ENCODE measurements around the gene TNIK. TPM values are rescaled to one million over a fixed set of nuclear protein-coding genes. Genes with fewer than 3 reads are reported as not detected.

Gene TNIK
- total and polyA plus RNA-seq, 2 of the 4 experiments (the other 2 are of a cell fraction): 3.4 to 6.3 TPM

DNA sequence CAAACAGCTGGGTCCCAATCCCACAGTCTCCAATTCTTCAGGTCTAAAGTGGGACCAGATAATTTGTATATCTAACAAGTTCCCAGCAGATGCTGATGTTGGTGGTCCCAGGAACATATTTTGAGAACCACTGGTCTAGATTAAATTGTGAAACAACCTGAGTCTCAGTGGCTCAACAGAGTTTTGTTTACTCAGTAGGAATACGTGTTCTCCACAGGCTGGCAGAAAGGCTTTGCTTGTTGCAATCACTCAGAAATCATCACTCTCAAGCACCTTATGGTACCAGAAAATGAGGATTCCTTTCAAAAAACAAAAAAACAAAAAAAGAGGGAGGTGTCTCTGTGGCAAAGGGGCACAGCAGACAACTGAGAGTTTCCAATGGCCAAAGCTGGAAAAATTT is 118.0 kb downstream of the TNIK start:
- H3K9me3 ChIP-seq (ENCODE audit: control insufficient read depth, insufficient read depth, low read length): no peaks in the 10 kb centered on the region
- TF ChIP-seq BHLHE40 (IDR thresholded peaks at IDR 0.05; ENCODE audit: low read depth, low read length) (no peak), CHD1 (IDR thresholded peaks at IDR 0.05; ENCODE audit: low read depth, low read length) (no peak), CEBPB (IDR thresholded peaks at IDR 0.05; ENCODE audit: low read depth, low read length) (no peak), FOS (IDR thresholded peaks at IDR 0.05; ENCODE audit: low read depth, low read length) (no peak), MXI1 (IDR thresholded peaks at IDR 0.05; ENCODE audit: borderline replicate concordance, low read depth, low read length) (no peak), RCOR1 (IDR thresholded peaks at IDR 0.05; ENCODE audit: insufficient replicate concordance, low read length) (no peak), POLR2A (IDR thresholded peaks at IDR 0.05; ENCODE audit: low read depth, low read length) (no peak), MAFK (IDR thresholded peaks at IDR 0.05; ENCODE audit: low read depth, low read length) (no peak), MAZ (IDR thresholded peaks at IDR 0.05; ENCODE audit: borderline replicate concordance, low read depth, low read length) (no peak), NFE2L2 (IDR thresholded peaks at IDR 0.05; ENCODE audit: low read depth, low read length) (no peak), RFX5 (IDR thresholded peaks at IDR 0.05; ENCODE audit: low read depth, low read length) (no peak), RAD21 (IDR thresholded peaks at IDR 0.05; ENCODE audit: low read length) (no peak), SMC3 (IDR thresholded peaks at IDR 0.05; ENCODE audit: low read depth, low read length) (no peak)
- TF ChIP-seq, protein P1, sequence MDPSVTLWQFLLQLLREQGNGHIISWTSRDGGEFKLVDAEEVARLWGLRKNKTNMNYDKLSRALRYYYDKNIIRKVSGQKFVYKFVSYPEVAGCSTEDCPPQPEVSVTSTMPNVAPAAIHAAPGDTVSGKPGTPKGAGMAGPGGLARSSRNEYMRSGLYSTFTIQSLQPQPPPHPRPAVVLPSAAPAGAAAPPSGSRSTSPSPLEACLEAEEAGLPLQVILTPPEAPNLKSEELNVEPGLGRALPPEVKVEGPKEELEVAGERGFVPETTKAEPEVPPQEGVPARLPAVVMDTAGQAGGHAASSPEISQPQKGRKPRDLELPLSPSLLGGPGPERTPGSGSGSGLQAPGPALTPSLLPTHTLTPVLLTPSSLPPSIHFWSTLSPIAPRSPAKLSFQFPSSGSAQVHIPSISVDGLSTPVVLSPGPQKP (IDR thresholded peaks at IDR 0.05; ENCODE audit: borderline replicate concordance, low read depth, low read length): no peak
- TF ChIP-seq, protein P2, sequence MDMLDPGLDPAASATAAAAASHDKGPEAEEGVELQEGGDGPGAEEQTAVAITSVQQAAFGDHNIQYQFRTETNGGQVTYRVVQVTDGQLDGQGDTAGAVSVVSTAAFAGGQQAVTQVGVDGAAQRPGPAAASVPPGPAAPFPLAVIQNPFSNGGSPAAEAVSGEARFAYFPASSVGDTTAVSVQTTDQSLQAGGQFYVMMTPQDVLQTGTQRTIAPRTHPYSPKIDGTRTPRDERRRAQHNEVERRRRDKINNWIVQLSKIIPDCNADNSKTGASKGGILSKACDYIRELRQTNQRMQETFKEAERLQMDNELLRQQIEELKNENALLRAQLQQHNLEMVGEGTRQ (IDR thresholded peaks at IDR 0.05; ENCODE audit: low read depth, low read length): no peak
- TF ChIP-seq, protein P3, sequence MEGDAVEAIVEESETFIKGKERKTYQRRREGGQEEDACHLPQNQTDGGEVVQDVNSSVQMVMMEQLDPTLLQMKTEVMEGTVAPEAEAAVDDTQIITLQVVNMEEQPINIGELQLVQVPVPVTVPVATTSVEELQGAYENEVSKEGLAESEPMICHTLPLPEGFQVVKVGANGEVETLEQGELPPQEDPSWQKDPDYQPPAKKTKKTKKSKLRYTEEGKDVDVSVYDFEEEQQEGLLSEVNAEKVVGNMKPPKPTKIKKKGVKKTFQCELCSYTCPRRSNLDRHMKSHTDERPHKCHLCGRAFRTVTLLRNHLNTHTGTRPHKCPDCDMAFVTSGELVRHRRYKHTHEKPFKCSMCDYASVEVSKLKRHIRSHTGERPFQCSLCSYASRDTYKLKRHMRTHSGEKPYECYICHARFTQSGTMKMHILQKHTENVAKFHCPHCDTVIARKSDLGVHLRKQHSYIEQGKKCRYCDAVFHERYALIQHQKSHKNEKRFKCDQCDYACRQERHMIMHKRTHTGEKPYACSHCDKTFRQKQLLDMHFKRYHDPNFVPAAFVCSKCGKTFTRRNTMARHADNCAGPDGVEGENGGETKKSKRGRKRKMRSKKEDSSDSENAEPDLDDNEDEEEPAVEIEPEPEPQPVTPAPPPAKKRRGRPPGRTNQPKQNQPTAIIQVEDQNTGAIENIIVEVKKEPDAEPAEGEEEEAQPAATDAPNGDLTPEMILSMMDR (conservative IDR thresholded peaks at IDR 0.05; ENCODE audit: low read depth, low read length): no peak
- H2BK5ac ChIP-seq (ENCODE audit: low read depth, low read length, poor library complexity, severe bottlenecking): no peak overlapping the region
- ATAC-seq (ENCODE audit: low read depth) (no peak), DNase-seq (no peak)
- intact Hi-C loops (cut with micrococcal nuclease): no loop called here
- dilution Hi-C loops (cut with HindIII; ENCODE audit: low sequenced_read_pairs, unreplicated experiment): no loop called here
- H4K20me1 ChIP-seq (ENCODE audit: insufficient read depth, low read length): no peaks in the 10 kb centered on the region
- H3K4me2 ChIP-seq (ENCODE audit: low read depth, low read length): no peak overlapping the region
- H3K36me3 ChIP-seq (ENCODE audit: control insufficient read depth, insufficient read depth, low read length): no peaks in the 10 kb centered on the region
- no peak overlapping the region for H3K14ac ChIP-seq (replicated peaks; ENCODE audit: low read depth, low read length)
- H3K79me1 ChIP-seq (ENCODE audit: low read depth in 1 of 2, low read length in 2 of 2): no peaks in the 10 kb centered on the region
- no peak overlapping the region for H3K27ac ChIP-seq (ENCODE audit: insufficient read depth, low read length)
- no peak overlapping the region for H2BK120ac ChIP-seq (ENCODE audit: low read depth, low read length)
- no peak overlapping the region for H2BK15ac ChIP-seq (ENCODE audit: low read depth, low read length)
- H3K9ac ChIP-seq (ENCODE audit: low read depth, low read length): no peak overlapping the region
- no peak overlapping the region for H3K56ac ChIP-seq (ENCODE audit: extremely low read depth, insufficient read depth, low read length)
- H3K4ac ChIP-seq (ENCODE audit: low read depth, low read length): no peak overlapping the region
- H2AK9ac ChIP-seq (replicated peaks; ENCODE audit: low read depth, low read length, poor library complexity): no peak overlapping the region
- no peak overlapping the region for H3K18ac ChIP-seq (ENCODE audit: low read depth, low read length)
- no peak overlapping the region for H3K23ac ChIP-seq (ENCODE audit: low read depth, low read length)
- WGBS, 2 experiments (ENCODE audit: extremely low coverage in 2 of 2, insufficient read length in 1 of 2): no CpG with 5 or more reads among the region's 1 CpG
- H4K8ac ChIP-seq (ENCODE audit: low read depth in 2 of 2, low read length in 2 of 2): no peak overlapping the region
- no peak overlapping the region for H3K4me3 ChIP-seq (ENCODE audit: insufficient read depth, low read depth, low read length)
- no peak overlapping the region for H4K91ac ChIP-seq (ENCODE audit: insufficient read depth, low read depth, low read length)
- no peak overlapping the region for H2BK20ac ChIP-seq (ENCODE audit: low read depth, low read length)
- H3K4me1 ChIP-seq (ENCODE audit: control insufficient read depth, insufficient read depth, low read length): peaks cover under 1% of the 10 kb centered on the region; the same call in 1 of the 2 replicates
- no peak overlapping the region for H2AK5ac ChIP-seq (ENCODE audit: low read depth, low read length)
- POLR2A ChIA-PET (ENCODE audit: unreplicated experiment): no interaction called here
- no peaks in the 10 kb centered on the region for H3K9me1 ChIP-seq (ENCODE audit: insufficient read depth, low read length)
- in situ Hi-C loops (cut with MboI; ENCODE audit: low sequenced_read_pairs): no loop called here
- no peak overlapping the region for H2AFZ ChIP-seq (replicated peaks; ENCODE audit: low read length, poor library complexity)
- CTCF ChIA-PET: no interaction called here
- no peaks in the 10 kb centered on the region for H3K27me3 ChIP-seq (ENCODE audit: control insufficient read depth, insufficient read depth, low read length)
- no peak overlapping the region for H4K5ac ChIP-seq (ENCODE audit: low read depth, low read length)
- BruUV-seq (replicated peaks): no TSS peak

All from IMR-90 (cell line).